Liver (tissue), 9 donors: Measurements from ENCODE around the gene GPR68. TPM values are rescaled to one million over a fixed set of nuclear protein-coding genes. Genes with fewer than 3 reads are reported as not detected.

Experiments
- DNase-seq: peaks from one replicate; pipeline ENCODE4 v3.0.0-alpha.2; 2017; ENCODE audit warnings: low spot score
- H3K27ac ChIP-seq, 2 donors: one replicate each; pipeline ENCODE4 v1.7.0; 2013; ENCODE audit warnings: inconsistent platforms in 2 of 2, low read length in 2 of 2, control low read depth in 1 of 2, low read depth in 1 of 2, mild to moderate bottlenecking in 1 of 2
- H3K27me3 ChIP-seq, 4 donors: one replicate each; pipeline versions ENCODE4 v1.6.1 to v1.7.0; 2013; ENCODE audit warnings: low read length in 3 of 4, inconsistent platforms in 1 of 4, mild to moderate bottlenecking in 1 of 4, moderate library complexity in 1 of 4; ENCODE audit not compliant: control insufficient read depth in 4 of 4, insufficient read depth in 4 of 4
- H3K36me3 ChIP-seq, 4 donors: one replicate each; pipeline versions ENCODE4 v1.6.1 to v1.7.0; 2013; ENCODE audit warnings: low read length in 3 of 4, mild to moderate bottlenecking in 3 of 4, low read depth in 1 of 4, moderate library complexity in 1 of 4; ENCODE audit not compliant: control insufficient read depth in 4 of 4, insufficient read depth in 3 of 4
- H3K4me1 ChIP-seq, 4 donors: one replicate each; pipeline versions ENCODE4 v1.6.1 to v1.7.0; 2013; ENCODE audit warnings: low read length in 3 of 4, mild to moderate bottlenecking in 3 of 4, moderate library complexity in 1 of 4; ENCODE audit not compliant: control insufficient read depth in 4 of 4, insufficient read depth in 4 of 4
- H3K4me3 ChIP-seq, 3 donors: one replicate each; pipeline versions ENCODE4 v1.6.1 to v1.7.0; 2013; ENCODE audit warnings: low read length in 3 of 3, control low read depth in 1 of 3, low read depth in 1 of 3, mild to moderate bottlenecking in 1 of 3
- H3K9ac ChIP-seq, 2 donors: one replicate each; pipeline ENCODE4 v1.7.0; 2013; ENCODE audit warnings: low read length in 2 of 2, mild to moderate bottlenecking in 2 of 2, moderate library complexity in 2 of 2, control low read depth in 1 of 2, low read depth in 1 of 2
- H3K9me3 ChIP-seq, 4 donors: one replicate each; pipeline versions ENCODE4 v1.6.1 to v1.7.0; 2013; ENCODE audit warnings: low read length in 3 of 4; ENCODE audit not compliant: control insufficient read depth in 4 of 4
- EGR1 ChIP-seq, 2 donors: IDR thresholded peaks; 2 replicates each; pipeline ENCODE4 v1.6.1; 2016 to 2018; ENCODE audit warnings: antibody characterized with exemption in 2 of 2, low read depth in 2 of 2
- FOXA1 ChIP-seq: IDR thresholded peaks from 2 replicates; pipeline ENCODE4 v1.6.1; 2016; ENCODE audit warnings: antibody characterized with exemption
- FOXA2 ChIP-seq: IDR thresholded peaks from 2 replicates; pipeline ENCODE4 v1.6.1; 2016; ENCODE audit warnings: antibody characterized with exemption
- GABPA ChIP-seq, 2 donors: IDR thresholded peaks in 1 of 2; conservative IDR thresholded peaks in 1 of 2; 2 replicates each; pipeline ENCODE4 v1.6.1; 2016; ENCODE audit warnings: antibody characterized with exemption in 2 of 2, mild to moderate bottlenecking in 1 of 2, moderate library complexity in 1 of 2
- HNF4A ChIP-seq, 2 donors: conservative IDR thresholded peaks; 2 replicates each; pipeline ENCODE4 v1.6.1; 2016; ENCODE audit warnings: antibody characterized with exemption in 2 of 2, mild to moderate bottlenecking in 2 of 2
- HNF4G ChIP-seq: IDR thresholded peaks from 2 replicates; pipeline ENCODE4 v1.6.1; 2016; ENCODE audit warnings: antibody characterized with exemption
- JUND ChIP-seq, 2 donors: IDR thresholded peaks; 2 replicates each; pipeline ENCODE4 v1.6.1; 2016; ENCODE audit warnings: antibody characterized with exemption in 2 of 2
- NR2F2 ChIP-seq: IDR thresholded peaks from 2 replicates; pipeline ENCODE4 v1.6.1; 2016; ENCODE audit warnings: antibody characterized with exemption
- RAD21 ChIP-seq, 2 donors: IDR thresholded peaks; 2 replicates each; pipeline ENCODE4 v1.6.1; 2016; ENCODE audit warnings: antibody characterized with exemption in 2 of 2, mild to moderate bottlenecking in 2 of 2
- RXRA ChIP-seq, 2 donors: IDR thresholded peaks; 2 replicates each; pipeline ENCODE4 v1.6.1; 2017 to 2018; ENCODE audit warnings: antibody characterized with exemption in 2 of 2, mild to moderate bottlenecking in 1 of 2
- SP1 ChIP-seq: IDR thresholded peaks from 2 replicates; pipeline ENCODE4 v1.6.1; 2018; ENCODE audit warnings: antibody characterized with exemption, mild to moderate bottlenecking
- TAF1 ChIP-seq: conservative IDR thresholded peaks from 2 replicates; pipeline ENCODE4 v1.6.1; 2016; ENCODE audit warnings: antibody characterized with exemption, mild to moderate bottlenecking
- YY1 ChIP-seq: IDR thresholded peaks from 2 replicates; pipeline ENCODE4 v1.6.1; 2016; ENCODE audit warnings: antibody characterized with exemption, mild to moderate bottlenecking
- WGBS: extraction: QIAGEN DNeasy Blood & Tissue Kit; methylation state at CpG from one replicate; pipeline ENCODE4 v1.1.7; 2013; 5-methylcytosine and 5-hydroxymethylcytosine counted together
- polyA plus RNA-seq, 2 donors: library from polyadenylated mRNA; stranded (reverse) in 1 of 2; unstranded in 1 of 2; fragments of 200-250 nt in 1 of 2; fragments of >200 nt in 1 of 2; fragmentation: Nextera tagmentation in 1 of 2; extraction: Ambion mirVana in 1 of 2; gene quantifications; one replicate each; pipeline versions ENCODE4 v1.2.1 to v1.2.3, GENCODE V29; 2013 to 2015
- total RNA-seq, 2 donors: library from RNA; depleted of rRNA; stranded (reverse); fragments of >200 nt; gene quantifications; one replicate each; pipeline ENCODE4 v1.2.3, GENCODE V29; 2014
- TF ChIP-seq, protein P1 (sequence below): IDR thresholded peaks from 2 replicates; pipeline ENCODE4 v1.6.1; 2016; ENCODE audit warnings: antibody characterized with exemption
- TF ChIP-seq, protein P2 (sequence below): fragments of 150-350 bp; IDR thresholded peaks from 2 replicates; pipeline ENCODE4 v1.5.1; 2017; ENCODE audit warnings: improper control_type of control experiment, low read depth, low read length; ENCODE audit not compliant: missing input control
- TF ChIP-seq, protein P3 (sequence below): IDR thresholded peaks from 2 replicates; pipeline ENCODE4 v1.6.1; 2016; ENCODE audit warnings: antibody characterized with exemption
- TF ChIP-seq, protein P4 (sequence below): IDR thresholded peaks from 2 replicates; pipeline ENCODE4 v1.6.1; 2016; ENCODE audit warnings: antibody characterized with exemption, mild to moderate bottlenecking
- TF ChIP-seq, protein P5 (sequence below): IDR thresholded peaks from 2 replicates; pipeline ENCODE4 v1.6.1; 2016; ENCODE audit warnings: antibody characterized with exemption
- donor health status: healthy.
- donor health status: healthy.
- donor health status: healthy.
- donor health status: healthy.
- donor health status: healthy.

Gene GPR68
- total and polyA plus RNA-seq, 4 donors = 0.17 to 0.37 (median 0.33) TPM; not detected in 1

DNA sequence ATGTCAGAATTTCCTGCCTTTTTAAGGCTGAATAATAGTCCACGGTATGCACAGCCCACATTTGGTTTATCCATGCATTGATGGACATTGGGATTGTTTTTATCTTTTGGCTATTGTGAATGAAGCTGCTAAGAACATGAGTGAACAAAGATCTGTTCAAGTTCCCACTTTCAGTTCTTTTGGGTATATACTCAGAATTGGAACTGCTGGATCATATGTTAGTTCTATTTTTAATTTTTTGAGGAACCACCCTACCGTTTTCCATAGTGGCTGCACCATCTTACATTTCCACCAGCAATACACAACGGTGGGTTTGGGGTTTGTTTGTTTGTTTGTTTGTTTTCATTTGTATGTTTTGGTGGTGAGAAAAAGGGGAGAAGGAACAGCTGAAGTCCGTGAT, 6.4 kb downstream of the GPR68 start (continued):
- TF ChIP-seq RXRA (IDR thresholded peaks at IDR 0.05) (no peak), HNF4A (conservative IDR thresholded peaks at IDR 0.05) (no peak), GABPA (IDR thresholded peaks at IDR 0.05 in 1 of 2, conservative IDR thresholded peaks at IDR 0.05 in 1 of 2) (no peak), NR2F2 (no peak), TAF1 (no peak)
- TF ChIP-seq, protein P1, sequence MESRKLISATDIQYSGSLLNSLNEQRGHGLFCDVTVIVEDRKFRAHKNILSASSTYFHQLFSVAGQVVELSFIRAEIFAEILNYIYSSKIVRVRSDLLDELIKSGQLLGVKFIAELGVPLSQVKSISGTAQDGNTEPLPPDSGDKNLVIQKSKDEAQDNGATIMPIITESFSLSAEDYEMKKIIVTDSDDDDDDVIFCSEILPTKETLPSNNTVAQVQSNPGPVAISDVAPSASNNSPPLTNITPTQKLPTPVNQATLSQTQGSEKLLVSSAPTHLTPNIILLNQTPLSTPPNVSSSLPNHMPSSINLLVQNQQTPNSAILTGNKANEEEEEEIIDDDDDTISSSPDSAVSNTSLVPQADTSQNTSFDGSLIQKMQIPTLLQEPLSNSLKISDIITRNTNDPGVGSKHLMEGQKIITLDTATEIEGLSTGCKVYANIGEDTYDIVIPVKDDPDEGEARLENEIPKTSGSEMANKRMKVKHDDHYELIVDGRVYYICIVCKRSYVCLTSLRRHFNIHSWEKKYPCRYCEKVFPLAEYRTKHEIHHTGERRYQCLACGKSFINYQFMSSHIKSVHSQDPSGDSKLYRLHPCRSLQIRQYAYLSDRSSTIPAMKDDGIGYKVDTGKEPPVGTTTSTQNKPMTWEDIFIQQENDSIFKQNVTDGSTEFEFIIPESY = no peak

DNA sequence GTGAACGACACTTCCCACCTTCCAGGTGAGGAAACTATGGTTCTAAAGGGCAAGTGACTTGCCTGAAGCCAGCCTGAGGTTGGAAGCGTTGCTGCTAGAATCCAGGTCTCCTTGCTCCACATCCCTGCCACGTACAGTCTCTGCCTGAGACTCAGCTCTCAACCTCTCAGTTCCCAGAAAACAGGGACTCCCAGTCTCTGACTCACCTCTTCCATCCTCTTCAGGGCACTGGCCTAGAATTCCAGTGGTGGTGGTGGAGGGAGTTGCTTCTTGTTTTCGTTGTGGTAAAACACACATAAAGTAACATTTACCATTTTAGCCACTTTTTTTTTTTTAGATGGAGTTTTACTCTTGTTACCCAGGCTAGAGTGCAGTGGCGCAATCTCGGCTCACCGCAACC, 7.3 kb downstream of the GPR68 start:
- Histone ChIP-seq H3K27ac (no peak overlapping the region), H3K36me3 (no peaks in the 10 kb centered on the region), H3K9me3 (no peaks in the 10 kb centered on the region), H3K4me3 (no peak overlapping the region), H3K27me3 (no peaks in the 10 kb centered on the region), H3K4me1 (no peaks in the 10 kb centered on the region), H3K9ac (no peak overlapping the region)
- TF ChIP-seq, protein P2, sequence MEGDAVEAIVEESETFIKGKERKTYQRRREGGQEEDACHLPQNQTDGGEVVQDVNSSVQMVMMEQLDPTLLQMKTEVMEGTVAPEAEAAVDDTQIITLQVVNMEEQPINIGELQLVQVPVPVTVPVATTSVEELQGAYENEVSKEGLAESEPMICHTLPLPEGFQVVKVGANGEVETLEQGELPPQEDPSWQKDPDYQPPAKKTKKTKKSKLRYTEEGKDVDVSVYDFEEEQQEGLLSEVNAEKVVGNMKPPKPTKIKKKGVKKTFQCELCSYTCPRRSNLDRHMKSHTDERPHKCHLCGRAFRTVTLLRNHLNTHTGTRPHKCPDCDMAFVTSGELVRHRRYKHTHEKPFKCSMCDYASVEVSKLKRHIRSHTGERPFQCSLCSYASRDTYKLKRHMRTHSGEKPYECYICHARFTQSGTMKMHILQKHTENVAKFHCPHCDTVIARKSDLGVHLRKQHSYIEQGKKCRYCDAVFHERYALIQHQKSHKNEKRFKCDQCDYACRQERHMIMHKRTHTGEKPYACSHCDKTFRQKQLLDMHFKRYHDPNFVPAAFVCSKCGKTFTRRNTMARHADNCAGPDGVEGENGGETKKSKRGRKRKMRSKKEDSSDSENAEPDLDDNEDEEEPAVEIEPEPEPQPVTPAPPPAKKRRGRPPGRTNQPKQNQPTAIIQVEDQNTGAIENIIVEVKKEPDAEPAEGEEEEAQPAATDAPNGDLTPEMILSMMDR = no peak
- TF ChIP-seq NR2F2 (no peak), FOXA2 (no peak), JUND (IDR thresholded peaks at IDR 0.05) (no peak), TAF1 (no peak), SP1 (no peak), HNF4G (no peak), FOXA1 (no peak), EGR1 (IDR thresholded peaks at IDR 0.05; ENCODE audit: low read depth in 2 of 2) (no peak), GABPA (IDR thresholded peaks at IDR 0.05 in 1 of 2, conservative IDR thresholded peaks at IDR 0.05 in 1 of 2) (no peak), RXRA (IDR thresholded peaks at IDR 0.05) (no peak), HNF4A (conservative IDR thresholded peaks at IDR 0.05) (no peak), RAD21 (IDR thresholded peaks at IDR 0.05) (no peak), YY1 (no peak)
- TF ChIP-seq, protein P3, sequence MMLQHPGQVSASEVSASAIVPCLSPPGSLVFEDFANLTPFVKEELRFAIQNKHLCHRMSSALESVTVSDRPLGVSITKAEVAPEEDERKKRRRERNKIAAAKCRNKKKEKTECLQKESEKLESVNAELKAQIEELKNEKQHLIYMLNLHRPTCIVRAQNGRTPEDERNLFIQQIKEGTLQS = no peak
- TF ChIP-seq, protein P4, sequence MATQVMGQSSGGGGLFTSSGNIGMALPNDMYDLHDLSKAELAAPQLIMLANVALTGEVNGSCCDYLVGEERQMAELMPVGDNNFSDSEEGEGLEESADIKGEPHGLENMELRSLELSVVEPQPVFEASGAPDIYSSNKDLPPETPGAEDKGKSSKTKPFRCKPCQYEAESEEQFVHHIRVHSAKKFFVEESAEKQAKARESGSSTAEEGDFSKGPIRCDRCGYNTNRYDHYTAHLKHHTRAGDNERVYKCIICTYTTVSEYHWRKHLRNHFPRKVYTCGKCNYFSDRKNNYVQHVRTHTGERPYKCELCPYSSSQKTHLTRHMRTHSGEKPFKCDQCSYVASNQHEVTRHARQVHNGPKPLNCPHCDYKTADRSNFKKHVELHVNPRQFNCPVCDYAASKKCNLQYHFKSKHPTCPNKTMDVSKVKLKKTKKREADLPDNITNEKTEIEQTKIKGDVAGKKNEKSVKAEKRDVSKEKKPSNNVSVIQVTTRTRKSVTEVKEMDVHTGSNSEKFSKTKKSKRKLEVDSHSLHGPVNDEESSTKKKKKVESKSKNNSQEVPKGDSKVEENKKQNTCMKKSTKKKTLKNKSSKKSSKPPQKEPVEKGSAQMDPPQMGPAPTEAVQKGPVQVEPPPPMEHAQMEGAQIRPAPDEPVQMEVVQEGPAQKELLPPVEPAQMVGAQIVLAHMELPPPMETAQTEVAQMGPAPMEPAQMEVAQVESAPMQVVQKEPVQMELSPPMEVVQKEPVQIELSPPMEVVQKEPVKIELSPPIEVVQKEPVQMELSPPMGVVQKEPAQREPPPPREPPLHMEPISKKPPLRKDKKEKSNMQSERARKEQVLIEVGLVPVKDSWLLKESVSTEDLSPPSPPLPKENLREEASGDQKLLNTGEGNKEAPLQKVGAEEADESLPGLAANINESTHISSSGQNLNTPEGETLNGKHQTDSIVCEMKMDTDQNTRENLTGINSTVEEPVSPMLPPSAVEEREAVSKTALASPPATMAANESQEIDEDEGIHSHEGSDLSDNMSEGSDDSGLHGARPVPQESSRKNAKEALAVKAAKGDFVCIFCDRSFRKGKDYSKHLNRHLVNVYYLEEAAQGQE = no peak
- TF ChIP-seq, protein P1 = no peak
- TF ChIP-seq, protein P5, sequence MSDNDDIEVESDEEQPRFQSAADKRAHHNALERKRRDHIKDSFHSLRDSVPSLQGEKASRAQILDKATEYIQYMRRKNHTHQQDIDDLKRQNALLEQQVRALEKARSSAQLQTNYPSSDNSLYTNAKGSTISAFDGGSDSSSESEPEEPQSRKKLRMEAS = no peak
- DNase-seq = no peak
- 90% methylated on average over 7 of the region's 7 CpGs for WGBS
